KMS-11 (cell line): Measurements from ENCODE around the gene RPA1.

ENCODE experiments used
- H2AFZ ChIP-seq: fragments of 200-600 bp; sonication (generic); 2 replicates; pipeline ENCODE4 v1.6.1; 2016; ENCODE audit warnings: antibody characterized with exemption, mixed run types, low read depth
- H3K27ac ChIP-seq: fragments of 200-600 bp; sonication (generic); 2 replicates; pipeline ENCODE4 v1.6.1; 2016; ENCODE audit warnings: mild to moderate bottlenecking, mixed run types
- H3K27me3 ChIP-seq: fragments of 200-600 bp; sonication (generic); 2 replicates; pipeline ENCODE4 v1.6.1; 2017; ENCODE audit warnings: mild to moderate bottlenecking, low read depth, mixed run types, moderate library complexity; ENCODE audit not compliant: insufficient read depth
- H3K36me3 ChIP-seq: fragments of 200-600 bp; sonication (generic); 2 replicates; pipeline ENCODE4 v1.6.1; 2017; ENCODE audit warnings: mild to moderate bottlenecking, mixed run types; ENCODE audit not compliant: insufficient read depth
- H3K4me1 ChIP-seq: fragments of 200-600 bp; sonication (generic); 2 replicates; pipeline ENCODE4 v1.6.1; 2016; ENCODE audit warnings: mild to moderate bottlenecking, low read depth, mixed run types; ENCODE audit not compliant: poor library complexity, severe bottlenecking
- H3K4me2 ChIP-seq: fragments of 200-600 bp; sonication (generic); 2 replicates; pipeline ENCODE4 v1.7.0; 2016; ENCODE audit warnings: mild to moderate bottlenecking, mixed run types
- H3K4me3 ChIP-seq: fragments of 200-600 bp; sonication (generic); IDR thresholded peaks from 2 replicates; pipeline ENCODE4 v1.6.1; 2017; ENCODE audit warnings: low read depth, low read length, mixed read lengths; ENCODE audit not compliant: insufficient read depth
- H3K79me2 ChIP-seq: fragments of 200-600 bp; sonication (generic); 2 replicates; pipeline ENCODE4 v1.6.1; 2016; ENCODE audit warnings: low read depth, mixed run types; ENCODE audit not compliant: insufficient read depth
- H3K9ac ChIP-seq: fragments of 200-600 bp; sonication (generic); 2 replicates; pipeline ENCODE4 v1.6.1; 2016; ENCODE audit warnings: mild to moderate bottlenecking, mixed run types
- H4K20me1 ChIP-seq: fragments of 200-600 bp; sonication (generic); 2 replicates; pipeline ENCODE4 v1.6.1; 2016; ENCODE audit warnings: mild to moderate bottlenecking, mixed run types; ENCODE audit not compliant: insufficient read depth
- TF ChIP-seq, protein P1 (sequence below): fragments of 200-600 bp; sonication (generic); conservative IDR thresholded peaks from 2 replicates; pipeline ENCODE4 v1.6.1; 2017; ENCODE audit warnings: low read depth, mild to moderate bottlenecking, antibody characterized with exemption, low read length, moderate library complexity, mixed read lengths

RPA1 gene

DNA sequence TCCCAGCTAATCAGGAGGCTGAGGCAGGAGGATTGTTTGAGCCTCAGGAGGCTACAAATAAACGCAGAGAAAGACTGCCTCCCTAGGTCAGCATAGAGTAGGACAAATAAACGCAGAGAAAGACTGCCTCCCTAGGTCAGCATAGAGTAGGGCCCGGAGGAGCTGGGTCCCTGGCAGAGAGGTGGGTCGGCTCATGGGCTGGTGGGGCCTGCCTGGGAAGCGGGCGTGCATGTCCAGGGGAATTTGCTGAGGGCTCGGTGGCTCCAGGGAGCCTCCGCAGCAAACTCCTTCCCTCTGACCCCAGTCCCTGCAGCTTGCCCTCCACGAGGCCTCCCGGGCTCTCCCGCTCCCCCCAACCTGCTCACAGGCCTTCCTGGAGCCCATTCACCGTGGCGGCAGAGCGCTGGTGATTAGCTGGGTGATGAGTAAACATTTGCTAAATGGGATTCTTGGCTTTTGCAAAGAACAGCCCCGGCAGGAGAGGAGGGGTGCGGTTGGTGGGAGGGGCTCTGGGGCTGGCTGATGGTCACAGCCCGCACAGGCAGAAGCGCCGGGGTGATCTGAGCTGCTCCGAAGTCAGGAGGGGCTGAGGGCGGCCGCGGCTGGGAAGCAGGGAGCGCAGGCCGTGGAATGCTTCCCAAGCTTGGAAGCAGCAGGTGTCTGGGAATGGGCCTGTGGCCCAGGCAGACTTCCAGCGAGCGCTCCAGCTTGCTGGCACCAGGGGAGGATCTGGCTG lies 102.2 kb downstream of the RPA1 start:
- Histone ChIP-seq H3K4me1 (no peaks in the 10 kb centered on the region), H3K27ac (no peak overlapping the region), H3K27me3 (peaks cover 49% of the 10 kb centered on the region), H3K36me3 (no peaks in the 10 kb centered on the region), H3K9ac (no peak overlapping the region), H2AFZ (no peak overlapping the region), H3K4me3 (no peak overlapping the region), H4K20me1 (no peaks in the 10 kb centered on the region), H3K4me2 (no peak overlapping the region), H3K79me2 (no peaks in the 10 kb centered on the region)
- TF ChIP-seq, protein P1, sequence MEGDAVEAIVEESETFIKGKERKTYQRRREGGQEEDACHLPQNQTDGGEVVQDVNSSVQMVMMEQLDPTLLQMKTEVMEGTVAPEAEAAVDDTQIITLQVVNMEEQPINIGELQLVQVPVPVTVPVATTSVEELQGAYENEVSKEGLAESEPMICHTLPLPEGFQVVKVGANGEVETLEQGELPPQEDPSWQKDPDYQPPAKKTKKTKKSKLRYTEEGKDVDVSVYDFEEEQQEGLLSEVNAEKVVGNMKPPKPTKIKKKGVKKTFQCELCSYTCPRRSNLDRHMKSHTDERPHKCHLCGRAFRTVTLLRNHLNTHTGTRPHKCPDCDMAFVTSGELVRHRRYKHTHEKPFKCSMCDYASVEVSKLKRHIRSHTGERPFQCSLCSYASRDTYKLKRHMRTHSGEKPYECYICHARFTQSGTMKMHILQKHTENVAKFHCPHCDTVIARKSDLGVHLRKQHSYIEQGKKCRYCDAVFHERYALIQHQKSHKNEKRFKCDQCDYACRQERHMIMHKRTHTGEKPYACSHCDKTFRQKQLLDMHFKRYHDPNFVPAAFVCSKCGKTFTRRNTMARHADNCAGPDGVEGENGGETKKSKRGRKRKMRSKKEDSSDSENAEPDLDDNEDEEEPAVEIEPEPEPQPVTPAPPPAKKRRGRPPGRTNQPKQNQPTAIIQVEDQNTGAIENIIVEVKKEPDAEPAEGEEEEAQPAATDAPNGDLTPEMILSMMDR = no peak

DNA sequence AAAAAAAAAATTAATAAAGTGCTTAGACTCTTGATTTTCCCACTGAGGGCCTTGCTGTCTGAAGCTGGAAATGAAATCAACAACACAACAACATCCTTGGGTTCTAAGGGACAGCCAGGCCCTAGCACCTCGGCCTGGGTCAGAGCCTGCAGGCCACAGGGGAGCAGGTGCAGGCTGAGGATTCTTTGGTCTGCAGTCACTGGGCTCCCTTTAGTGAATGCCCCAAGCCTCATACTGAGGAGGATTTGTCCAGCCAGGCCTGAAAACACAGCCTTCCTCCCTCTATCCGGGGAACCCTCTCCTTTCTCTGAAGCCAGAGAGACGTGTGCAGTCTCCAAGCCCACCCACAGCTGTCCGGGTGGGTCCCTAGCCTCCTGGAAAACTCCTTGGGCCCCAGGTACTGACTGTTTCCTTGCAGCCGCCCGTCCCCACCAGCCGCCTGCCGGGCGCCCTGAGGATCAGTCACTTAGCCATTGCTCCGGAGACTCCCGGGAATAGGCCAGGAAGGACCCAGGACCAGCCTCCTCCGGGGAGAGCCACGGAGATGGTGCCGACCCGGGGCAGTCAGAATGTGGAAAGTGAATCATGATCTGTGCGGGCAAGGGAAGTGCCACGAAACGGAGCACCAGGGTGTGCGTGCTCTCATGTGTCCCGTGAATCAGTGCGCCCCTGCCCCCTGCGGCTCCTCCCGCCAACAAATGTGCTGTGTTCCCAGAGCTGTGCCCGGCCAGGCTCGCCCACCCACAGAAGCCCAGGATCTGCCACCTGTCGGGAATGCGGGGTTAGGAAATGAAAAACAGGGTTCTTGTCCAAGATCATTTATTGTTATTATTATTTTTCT lies 104.3 kb downstream of the RPA1 start:
- Histone ChIP-seq H3K79me2 (no peaks in the 10 kb centered on the region), H3K9ac (no peak overlapping the region), H4K20me1 (no peaks in the 10 kb centered on the region), H2AFZ (no peak overlapping the region), H3K27me3 (peaks cover 42% of the 10 kb centered on the region), H3K4me1 (no peaks in the 10 kb centered on the region), H3K4me2 (no peak overlapping the region), H3K4me3 (no peak overlapping the region), H3K27ac (no peak overlapping the region), H3K36me3 (no peaks in the 10 kb centered on the region)
- TF ChIP-seq, protein P1 = no peak

DNA sequence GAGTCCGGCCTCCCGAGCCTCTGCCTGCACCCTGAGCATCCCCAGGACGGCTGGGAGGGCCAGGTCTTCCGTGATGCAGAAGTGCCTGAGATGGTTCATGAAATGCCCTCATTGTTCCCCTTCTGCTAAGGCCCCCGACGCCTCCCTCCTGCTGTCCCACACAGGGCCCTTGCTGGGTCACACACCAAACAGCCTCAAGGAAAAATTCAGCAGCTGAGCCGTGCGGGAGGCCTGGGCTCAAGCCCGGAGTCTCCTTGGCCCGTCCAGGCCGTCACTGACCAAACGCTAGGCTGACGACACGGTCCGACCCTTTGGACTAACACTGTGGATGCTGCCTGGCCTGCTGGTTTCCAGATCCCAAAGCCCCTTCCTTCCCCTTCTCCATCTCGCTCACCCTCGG lies 105.1 kb downstream of the RPA1 start:
- Histone ChIP-seq H2AFZ (no peak overlapping the region), H3K4me1 (no peaks in the 10 kb centered on the region), H3K4me3 (no peak overlapping the region), H3K27me3 (peaks cover 46% of the 10 kb centered on the region), H3K4me2 (no peak overlapping the region), H3K27ac (no peak overlapping the region), H4K20me1 (no peaks in the 10 kb centered on the region), H3K9ac (no peak overlapping the region), H3K36me3 (no peaks in the 10 kb centered on the region), H3K79me2 (no peaks in the 10 kb centered on the region)
- TF ChIP-seq, protein P1 = no peak

DNA sequence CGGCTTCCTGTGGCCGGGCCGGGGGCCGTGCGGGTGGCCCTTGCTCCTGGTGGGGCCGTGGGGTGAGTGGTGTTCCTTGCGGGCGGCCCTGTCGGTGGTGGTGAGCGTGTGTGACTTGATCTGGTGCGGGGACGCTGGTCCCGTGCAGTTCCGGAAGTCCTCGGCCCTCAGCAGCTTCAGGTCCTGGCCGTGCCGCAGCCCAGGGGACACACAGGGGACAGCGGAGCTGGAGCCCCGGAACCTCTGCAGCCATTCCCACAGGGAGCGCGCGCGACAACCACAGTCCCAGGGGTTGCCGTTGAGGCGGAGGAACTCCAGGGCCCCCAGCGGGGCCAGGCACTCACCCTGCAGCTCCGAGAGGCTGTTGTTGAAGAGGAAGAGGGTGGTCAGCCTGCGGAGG lies 107.0 kb downstream of the RPA1 start:
- Histone ChIP-seq H3K9ac (no peak overlapping the region), H2AFZ (no peak overlapping the region), H3K4me1 (no peaks in the 10 kb centered on the region), H3K4me3 (no peak overlapping the region), H3K27me3 (peaks cover 37% of the 10 kb centered on the region), H3K4me2 (no peak overlapping the region), H4K20me1 (no peaks in the 10 kb centered on the region), H3K27ac (no peak overlapping the region), H3K36me3 (no peaks in the 10 kb centered on the region), H3K79me2 (no peaks in the 10 kb centered on the region)
- TF ChIP-seq, protein P1 = no peak
